Type B pancreatic cell (in vitro differentiated cells): ENCODE results near the gene TNN. TPM values are rescaled to one million over a fixed set of nuclear protein-coding genes. Genes with fewer than 3 reads are reported as not detected.

Experiments used
- DNase-seq: peaks from one replicate; pipeline ENCODE4 v3.0.0; 2021; ENCODE audit warnings: mixed read lengths; ENCODE audit not compliant: unreplicated experiment; ENCODE audit errors: extremely low spot score
- H3K27ac Mint-ChIP-seq: 2 replicates; pipeline ENCODE4 v1.8.0; 2021; ENCODE audit warnings: mild to moderate bottlenecking, mixed read lengths
- H3K27me3 Mint-ChIP-seq: 2 replicates; pipeline ENCODE4 v1.8.0; 2021; ENCODE audit warnings: mixed read lengths
- H3K36me3 Mint-ChIP-seq: 2 replicates; pipeline ENCODE4 v1.8.0; 2021; ENCODE audit warnings: mixed read lengths
- H3K4me1 Mint-ChIP-seq: one replicate; pipeline ENCODE4 v1.8.0; 2021; ENCODE audit warnings: mixed read lengths; ENCODE audit not compliant: unreplicated experiment
- H3K4me3 Mint-ChIP-seq: 2 replicates; pipeline ENCODE4 v1.8.0; 2021; ENCODE audit warnings: mild to moderate bottlenecking, mixed read lengths
- H3K9me3 Mint-ChIP-seq: 2 replicates; pipeline ENCODE4 v1.8.0; 2021; ENCODE audit warnings: mixed read lengths
- CTCF ChIP-seq: fragments of 200-600 bp; sonication (generic); conservative IDR thresholded peaks from 2 replicates; pipeline ENCODE4 v1.5.0; 2021; ENCODE audit warnings: antibody characterized with exemption, mild to moderate bottlenecking
- total RNA-seq: library from RNA; stranded (reverse); gene quantifications from 2 replicates; pipeline ENCODE4 v1.2.1, GENCODE V29; 2021; ENCODE audit warnings: low replicate concordance

Gene TNN
- total RNA-seq, 1 donor from 2014 or later: 5.0 TPM

DNA sequence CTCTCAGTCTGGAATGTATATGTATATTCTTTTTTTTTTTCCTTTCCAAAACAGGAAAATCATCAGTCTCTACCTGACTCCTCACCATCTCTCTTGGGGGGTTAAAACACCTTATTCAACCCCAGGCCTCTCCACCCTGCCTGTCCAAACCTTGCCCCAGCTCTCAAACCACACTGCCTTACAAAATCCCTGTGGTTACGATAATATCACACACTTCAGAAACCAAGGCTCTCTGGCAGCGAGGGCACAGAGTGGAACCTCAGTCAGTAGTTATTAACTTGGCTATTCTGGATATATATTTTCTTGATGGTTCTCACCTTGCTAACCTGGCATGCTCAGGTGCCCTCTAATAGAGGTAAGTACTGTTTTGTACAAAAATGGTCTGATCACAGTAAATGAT, 100.2 kb downstream of the TNN start:
- no peak for TF ChIP-seq CTCF
- Mint-ChIP-seq H3K4me1 (peaks cover 11% of the 10 kb centered on the region), H3K4me3 (no peak overlapping the region), H3K9me3 (no peaks in the 10 kb centered on the region), H3K27me3 (no peaks in the 10 kb centered on the region), H3K36me3 (peaks cover 5% of the 10 kb centered on the region), H3K27ac (no peak overlapping the region)
- DNase-seq: no peak

GRCh38 chr1:175168782-175169181, 101.1 kb downstream of the TNN start:
- TF ChIP-seq CTCF: no peak
- Mint-ChIP-seq H3K36me3 (peaks cover 5% of the 10 kb centered on the region), H3K27ac (no peak overlapping the region), H3K9me3 (no peaks in the 10 kb centered on the region), H3K27me3 (no peaks in the 10 kb centered on the region), H3K4me1 (peaks cover 11% of the 10 kb centered on the region), H3K4me3 (no peak overlapping the region)
- no peak for DNase-seq

- Mint-ChIP-seq H3K36me3 (peaks cover 5% of the 10 kb centered on the region), H3K27ac (no peak overlapping the region), H3K27me3 (no peaks in the 10 kb centered on the region), H3K9me3 (no peaks in the 10 kb centered on the region), H3K4me1 (peaks cover 11% of the 10 kb centered on the region), H3K4me3 (no peak overlapping the region)
- no peak for DNase-seq
- no peak for TF ChIP-seq CTCF
Observed at GRCh38 chr1:175169286-175170018, 101.8 kb downstream of the TNN start.

DNA sequence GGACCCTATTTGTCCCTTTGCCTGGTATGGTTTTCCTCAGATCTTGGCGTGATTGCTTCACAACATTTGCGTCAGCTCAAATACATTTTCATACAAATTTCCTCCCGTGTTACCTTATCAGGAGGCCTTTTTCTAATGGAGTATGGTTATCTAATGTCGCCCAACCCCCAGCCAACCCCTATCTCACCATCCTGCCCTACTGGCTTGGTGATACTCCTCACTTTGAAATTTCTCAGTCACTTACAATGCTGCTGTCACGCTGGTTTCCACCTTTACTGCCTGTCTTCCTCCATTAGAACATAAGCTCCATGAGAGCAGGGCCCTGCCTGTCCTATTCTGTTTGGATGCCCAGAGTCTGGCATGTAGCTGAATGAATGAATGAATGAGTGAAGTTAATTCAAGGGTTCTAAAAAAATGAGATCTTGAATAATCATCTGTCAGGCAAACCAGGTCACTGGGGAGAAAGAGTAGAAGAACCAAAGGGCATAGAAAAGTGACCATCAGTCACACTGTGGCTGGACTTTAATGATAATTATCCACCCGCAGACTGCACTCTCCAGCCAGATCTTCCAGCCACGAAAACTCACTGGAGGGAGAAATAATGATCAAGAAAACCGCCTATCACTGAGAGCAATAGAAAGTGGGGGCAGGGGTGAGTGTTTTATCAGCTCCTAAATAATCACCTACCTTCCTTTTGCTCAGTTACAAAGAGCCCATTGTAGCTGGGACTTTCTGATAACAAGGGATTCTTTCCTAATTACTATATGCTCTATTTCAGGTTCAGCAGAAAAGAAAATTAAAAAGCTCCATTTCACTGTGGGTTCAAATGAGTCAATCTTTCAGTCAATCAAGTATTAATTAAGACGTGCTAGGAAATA, 103.6 kb downstream of the TNN start:
- H3K27me3 Mint-ChIP-seq: no peaks in the 10 kb centered on the region
- no peak overlapping the region for H3K4me3 Mint-ChIP-seq
- H3K9me3 Mint-ChIP-seq: no peaks in the 10 kb centered on the region
- H3K27ac Mint-ChIP-seq: no peak overlapping the region
- H3K36me3 Mint-ChIP-seq: peaks cover 5% of the 10 kb centered on the region
- DNase-seq: no peak
- TF ChIP-seq CTCF: no peak
- H3K4me1 Mint-ChIP-seq: peaks cover 11% of the 10 kb centered on the region

DNA sequence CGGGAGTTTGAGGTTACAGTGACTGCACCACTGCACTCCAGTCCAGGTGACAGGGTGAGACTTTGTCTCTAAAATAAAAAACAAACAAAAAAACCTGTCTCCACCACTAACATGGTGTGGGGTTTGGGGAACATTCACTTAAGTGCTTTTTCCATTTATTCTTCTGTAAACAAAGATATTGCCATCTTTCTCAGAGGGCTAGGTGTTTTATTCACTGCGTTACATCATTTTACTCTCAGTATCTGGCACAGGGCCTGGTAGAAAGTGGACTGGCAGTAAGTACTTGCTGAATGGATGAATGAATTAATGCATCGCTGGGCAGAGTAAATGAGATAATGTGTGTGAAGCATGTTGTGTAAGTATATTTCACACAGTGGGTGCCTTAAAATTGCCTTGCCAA, 104.9 kb downstream of the TNN start:
- TF ChIP-seq CTCF: no peak
- peaks cover 11% of the 10 kb centered on the region for H3K4me1 Mint-ChIP-seq
- DNase-seq: no peak
- no peak overlapping the region for H3K27ac Mint-ChIP-seq
- H3K36me3 Mint-ChIP-seq: no peaks in the 10 kb centered on the region
- no peaks in the 10 kb centered on the region for H3K27me3 Mint-ChIP-seq
- H3K4me3 Mint-ChIP-seq: no peak overlapping the region
- H3K9me3 Mint-ChIP-seq: no peaks in the 10 kb centered on the region
